GM06990 (cell line): ENCODE results near the gene DHX32.
"Not testable (repeated sequence)": the region's sequence is repeated elsewhere in the genome, so short reads cannot be mapped to it uniquely, and the experiment has no call there.

ENCODE experiments used
- DNase-seq: peaks from one replicate; pipeline ENCODE4 v3.0.0-alpha.2; 2011; ENCODE audit not compliant: insufficient read length; ENCODE audit errors: extremely low read depth
- H3K27me3 ChIP-seq: replicated peaks from 2 replicates; pipeline ENCODE4 v1.6.0; 2011; ENCODE audit warnings: low read length; ENCODE audit not compliant: control insufficient read depth, insufficient read depth
- H3K36me3 ChIP-seq: 2 replicates; pipeline ENCODE4 v1.5.1; 2011; ENCODE audit warnings: low read length; ENCODE audit not compliant: control insufficient read depth, insufficient read depth
- H3K4me3 ChIP-seq: replicated peaks from 2 replicates; pipeline ENCODE4 v1.5.1; 2011; ENCODE audit warnings: low read depth, mild to moderate bottlenecking, control low read depth, low read length
- TF ChIP-seq, protein P1 (sequence below): IDR thresholded peaks from 2 replicates; pipeline ENCODE4 v1.5.1; 2011; ENCODE audit warnings: low read length, control low read depth, mild to moderate bottlenecking, inconsistent platforms; ENCODE audit not compliant: insufficient read depth, poor library complexity, severe bottlenecking

DHX32 gene, protein sequence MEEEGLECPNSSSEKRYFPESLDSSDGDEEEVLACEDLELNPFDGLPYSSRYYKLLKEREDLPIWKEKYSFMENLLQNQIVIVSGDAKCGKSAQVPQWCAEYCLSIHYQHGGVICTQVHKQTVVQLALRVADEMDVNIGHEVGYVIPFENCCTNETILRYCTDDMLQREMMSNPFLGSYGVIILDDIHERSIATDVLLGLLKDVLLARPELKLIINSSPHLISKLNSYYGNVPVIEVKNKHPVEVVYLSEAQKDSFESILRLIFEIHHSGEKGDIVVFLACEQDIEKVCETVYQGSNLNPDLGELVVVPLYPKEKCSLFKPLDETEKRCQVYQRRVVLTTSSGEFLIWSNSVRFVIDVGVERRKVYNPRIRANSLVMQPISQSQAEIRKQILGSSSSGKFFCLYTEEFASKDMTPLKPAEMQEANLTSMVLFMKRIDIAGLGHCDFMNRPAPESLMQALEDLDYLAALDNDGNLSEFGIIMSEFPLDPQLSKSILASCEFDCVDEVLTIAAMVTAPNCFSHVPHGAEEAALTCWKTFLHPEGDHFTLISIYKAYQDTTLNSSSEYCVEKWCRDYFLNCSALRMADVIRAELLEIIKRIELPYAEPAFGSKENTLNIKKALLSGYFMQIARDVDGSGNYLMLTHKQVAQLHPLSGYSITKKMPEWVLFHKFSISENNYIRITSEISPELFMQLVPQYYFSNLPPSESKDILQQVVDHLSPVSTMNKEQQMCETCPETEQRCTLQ

DNA sequence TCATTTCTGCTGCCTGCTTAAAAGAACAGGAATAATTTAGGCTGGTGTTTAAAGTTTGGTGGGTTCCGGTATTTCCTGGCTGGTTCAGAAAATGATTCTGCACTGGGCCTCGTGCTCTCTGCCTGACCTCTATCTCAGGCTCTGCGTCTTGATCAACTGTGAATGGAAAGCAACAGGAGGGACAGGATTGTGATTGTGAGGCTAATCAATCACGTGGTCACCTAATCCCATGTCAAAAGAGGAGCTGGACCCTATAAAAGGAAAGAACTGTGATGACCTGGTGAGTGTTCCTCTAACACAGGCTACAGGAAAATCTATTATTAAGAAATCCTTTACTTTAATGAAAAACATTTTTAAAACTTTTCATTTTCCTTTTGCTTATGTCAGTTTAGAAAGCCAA is at the start of gene DHX32:
DHX32 (minus strand) TSS at position 101 of the 400 bp plus-strand sequence. CDS start 468 bp downstream, outside the sequence.
- no peaks in the 10 kb centered on the region for H3K27me3 ChIP-seq
- H3K4me3 ChIP-seq: no peak within 1 kb of the TSS
- DNase-seq: no peak
- TF ChIP-seq, protein P1, sequence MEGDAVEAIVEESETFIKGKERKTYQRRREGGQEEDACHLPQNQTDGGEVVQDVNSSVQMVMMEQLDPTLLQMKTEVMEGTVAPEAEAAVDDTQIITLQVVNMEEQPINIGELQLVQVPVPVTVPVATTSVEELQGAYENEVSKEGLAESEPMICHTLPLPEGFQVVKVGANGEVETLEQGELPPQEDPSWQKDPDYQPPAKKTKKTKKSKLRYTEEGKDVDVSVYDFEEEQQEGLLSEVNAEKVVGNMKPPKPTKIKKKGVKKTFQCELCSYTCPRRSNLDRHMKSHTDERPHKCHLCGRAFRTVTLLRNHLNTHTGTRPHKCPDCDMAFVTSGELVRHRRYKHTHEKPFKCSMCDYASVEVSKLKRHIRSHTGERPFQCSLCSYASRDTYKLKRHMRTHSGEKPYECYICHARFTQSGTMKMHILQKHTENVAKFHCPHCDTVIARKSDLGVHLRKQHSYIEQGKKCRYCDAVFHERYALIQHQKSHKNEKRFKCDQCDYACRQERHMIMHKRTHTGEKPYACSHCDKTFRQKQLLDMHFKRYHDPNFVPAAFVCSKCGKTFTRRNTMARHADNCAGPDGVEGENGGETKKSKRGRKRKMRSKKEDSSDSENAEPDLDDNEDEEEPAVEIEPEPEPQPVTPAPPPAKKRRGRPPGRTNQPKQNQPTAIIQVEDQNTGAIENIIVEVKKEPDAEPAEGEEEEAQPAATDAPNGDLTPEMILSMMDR: no peak
- no peaks in the 10 kb centered on the region for H3K36me3 ChIP-seq

DNA sequence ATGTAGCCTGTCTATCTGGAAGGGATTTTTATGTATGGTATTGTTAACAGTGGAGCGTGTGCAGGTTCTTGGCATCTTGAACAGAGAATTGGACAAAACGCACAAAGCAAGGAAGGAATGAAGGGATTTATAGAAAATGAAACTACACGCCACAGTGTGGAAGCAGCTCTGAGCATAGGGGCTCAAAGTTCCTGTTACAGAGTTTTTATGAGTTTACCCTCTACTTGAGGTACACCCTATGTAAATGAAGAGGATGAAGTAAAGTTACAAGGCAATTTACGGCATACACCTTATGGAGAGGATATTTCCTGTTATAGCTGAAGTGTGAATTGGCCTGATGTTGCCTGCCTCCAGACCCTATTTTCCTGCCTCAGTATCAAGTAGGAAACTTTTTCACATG is 48.5 kb upstream of the DHX32 start:
- DNase-seq: no peak

DNA sequence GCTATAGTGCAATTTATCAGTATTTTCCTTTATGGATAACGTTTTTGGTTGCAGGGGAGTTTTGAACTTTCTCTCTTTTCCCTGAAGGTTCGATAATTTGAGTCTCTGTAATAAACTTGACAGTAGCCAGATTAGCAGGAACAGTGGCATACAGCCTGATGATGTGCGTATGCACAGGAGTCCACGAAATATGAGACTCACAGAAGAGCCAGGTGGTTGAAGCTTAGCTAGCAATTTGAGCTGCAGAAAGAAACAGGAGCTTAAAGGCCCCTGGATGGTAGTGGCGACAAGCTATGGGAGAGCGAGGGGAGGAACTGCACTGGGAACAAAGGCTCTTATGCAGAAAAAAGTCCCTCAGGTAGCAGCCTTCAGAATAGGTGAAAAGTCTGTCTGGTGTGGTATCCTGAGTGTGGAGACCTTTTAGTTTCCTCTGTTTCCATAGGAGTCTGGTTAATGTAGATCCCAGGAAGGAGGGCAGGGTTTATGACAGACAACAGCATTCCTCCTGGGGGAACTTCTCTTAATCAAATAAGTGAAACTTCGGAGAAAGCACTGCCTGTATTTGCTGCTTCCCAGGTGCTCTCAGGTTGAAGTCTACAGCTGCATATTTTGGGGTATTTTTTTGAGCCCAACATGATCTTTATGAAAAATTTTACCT is 48.0 kb upstream of the DHX32 start:
- DNase-seq: no peak

More for the DNA sequence above, 48.5 kb upstream of the DHX32 start:
- TF ChIP-seq, protein P1: no peak
- H3K27me3 ChIP-seq: no peaks in the 10 kb centered on the region
- no peak overlapping the region for H3K4me3 ChIP-seq
- no peaks in the 10 kb centered on the region for H3K36me3 ChIP-seq

DNA sequence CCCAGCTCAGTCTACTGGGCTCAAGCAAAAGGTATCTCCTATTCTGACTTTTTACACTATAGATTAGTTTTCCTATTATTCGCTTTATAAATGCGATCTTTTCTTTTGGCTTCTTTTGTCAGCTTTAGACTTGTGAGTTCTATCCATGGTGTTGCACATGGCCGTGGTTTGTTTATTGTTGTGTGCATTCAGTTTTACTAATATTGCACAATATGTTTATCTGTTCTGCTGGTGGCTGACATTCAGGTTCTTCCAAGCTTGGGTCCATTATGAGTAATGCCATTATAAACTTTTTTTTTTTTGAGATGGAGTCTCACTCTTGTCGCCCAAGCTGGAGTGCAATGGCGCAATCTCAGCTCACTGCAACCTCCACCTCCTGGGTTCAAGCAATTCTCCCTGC is 46.2 kb upstream of the DHX32 start:
- H3K27me3 ChIP-seq, H3K36me3 ChIP-seq, H3K4me3 ChIP-seq, DNase-seq: not testable (repeated sequence)

More for the DNA sequence above, 48.0 kb upstream of the DHX32 start:
- TF ChIP-seq, protein P1: no peak
- no peak overlapping the region for H3K4me3 ChIP-seq
- no peaks in the 10 kb centered on the region for H3K36me3 ChIP-seq
- H3K27me3 ChIP-seq: no peaks in the 10 kb centered on the region

DNA sequence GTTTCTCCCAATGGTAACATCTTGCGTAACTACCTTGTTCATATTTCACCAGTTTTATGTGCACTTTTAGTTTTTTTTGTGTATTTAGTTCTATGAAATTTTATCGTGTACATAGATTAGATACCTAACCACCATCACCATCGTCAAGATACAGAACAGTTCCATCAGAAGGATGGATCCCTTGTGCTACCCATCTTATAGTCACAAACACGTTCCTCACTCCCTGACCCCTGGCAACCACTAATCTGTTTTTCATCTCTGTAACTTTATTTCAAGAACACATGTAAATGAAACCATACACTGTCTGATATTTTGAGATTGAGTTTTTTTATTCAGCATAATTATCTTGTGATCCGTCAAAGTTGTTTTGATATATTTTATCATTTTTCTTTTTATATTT is 45.2 kb upstream of the DHX32 start:
- TF ChIP-seq, protein P1: no peak
- Histone ChIP-seq H3K36me3 (no peaks in the 10 kb centered on the region), H3K27me3 (no peaks in the 10 kb centered on the region), H3K4me3 (no peak overlapping the region)
- no peak for DNase-seq

DNA sequence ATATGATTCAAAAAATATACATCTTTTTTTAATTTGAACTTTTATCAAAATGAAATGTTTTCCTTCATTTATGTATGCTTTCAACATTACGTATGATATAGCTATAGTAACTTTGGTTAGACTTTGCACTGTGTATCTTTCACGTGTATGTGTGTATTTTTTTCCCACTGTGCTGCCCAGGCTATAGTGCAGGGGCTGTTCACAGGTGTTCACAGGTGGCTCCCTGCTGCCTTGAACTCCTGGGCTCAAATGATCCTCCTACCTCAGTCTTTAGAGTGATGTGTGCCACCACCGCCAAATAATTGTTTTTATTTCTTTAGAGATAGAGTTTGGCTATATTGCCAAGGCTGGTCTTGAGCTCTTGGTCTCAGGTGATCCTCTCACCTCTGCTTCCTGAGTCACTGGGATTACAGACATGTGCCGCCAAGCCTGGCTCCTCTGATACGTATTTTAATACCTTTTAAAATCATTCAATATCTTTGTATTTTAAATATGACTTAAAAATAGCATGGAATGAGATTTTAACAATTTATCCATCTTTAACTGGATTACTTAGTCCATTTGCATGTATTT is 44.3 kb upstream of the DHX32 start:
- no peak for DNase-seq
- H3K27me3 ChIP-seq: no peaks in the 10 kb centered on the region
- no peak overlapping the region for H3K4me3 ChIP-seq
- TF ChIP-seq, protein P1: no peak
- H3K36me3 ChIP-seq: no peaks in the 10 kb centered on the region

DNA sequence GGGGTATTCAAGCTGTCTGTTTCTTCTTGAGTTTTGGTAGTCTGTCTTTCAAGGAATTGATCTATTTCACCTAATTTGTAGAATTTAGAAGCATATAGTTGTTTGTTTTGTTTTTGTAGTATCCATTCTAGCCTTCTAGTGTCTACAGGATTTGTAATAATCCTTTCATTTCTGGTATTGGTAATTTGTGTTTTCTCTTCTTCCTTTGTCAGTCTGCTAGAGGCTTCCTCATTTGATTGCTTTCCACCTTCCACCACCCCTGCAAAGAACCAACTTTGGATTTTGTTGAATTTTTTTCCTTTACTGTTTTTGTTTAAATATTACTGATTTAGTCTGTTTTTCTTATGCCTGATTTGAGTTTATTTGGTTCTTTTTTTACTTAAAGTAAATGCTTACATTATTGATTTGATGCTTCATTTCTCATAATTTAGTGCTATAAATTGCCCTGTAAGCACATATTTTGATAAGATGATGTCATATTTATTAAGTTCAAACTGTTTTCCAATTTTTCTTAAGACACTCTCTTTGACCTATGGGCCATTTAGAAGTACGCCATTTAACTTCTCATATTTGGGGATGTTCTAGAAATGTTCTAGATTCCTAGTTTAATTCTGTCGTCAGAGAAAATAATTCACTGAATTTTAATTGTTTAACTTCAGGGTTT is 40.7 kb upstream of the DHX32 start:
- not testable (repeated sequence) for H3K4me3 ChIP-seq, H3K27me3 ChIP-seq, DNase-seq, H3K36me3 ChIP-seq

DNA sequence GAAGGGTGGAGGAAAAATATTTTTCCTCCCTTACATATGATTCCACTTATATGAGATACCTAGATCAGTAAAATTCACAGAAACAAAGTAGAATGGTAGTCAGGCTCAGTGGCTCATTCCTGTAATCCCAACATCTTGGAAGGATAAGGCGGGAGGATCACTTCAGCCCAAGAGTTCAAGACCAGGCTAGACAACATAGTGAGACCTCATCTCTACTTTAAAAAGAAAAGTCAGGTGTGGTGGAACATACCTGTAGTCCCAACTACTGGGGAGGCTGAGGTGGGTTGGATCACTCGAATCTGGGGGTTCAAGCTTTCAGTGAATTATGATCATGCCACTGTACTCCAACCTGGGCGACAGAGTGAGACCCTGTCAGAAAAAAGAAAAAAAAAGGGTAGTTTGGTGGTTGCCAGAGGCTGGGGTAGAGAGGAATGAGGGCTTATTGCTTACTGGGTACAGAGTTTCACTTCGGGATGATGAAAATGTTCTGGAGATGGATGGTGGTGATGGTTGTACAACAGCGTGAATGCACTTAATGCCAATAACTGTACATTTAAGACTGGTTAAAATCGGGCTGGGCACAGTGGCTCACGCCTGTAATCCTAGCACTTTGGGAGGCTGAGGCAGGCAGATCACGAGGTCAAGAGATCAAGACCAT is 36.7 kb upstream of the DHX32 start:
- H3K36me3 ChIP-seq, H3K27me3 ChIP-seq, DNase-seq, H3K4me3 ChIP-seq: not testable (repeated sequence)
